Measurements from ENCODE around the gene HMHB1.

The HMHB1 gene

GRCh38 chr5:143851383-143851782 lies 39.4 kb downstream of the HMHB1 start:
- Histone ChIP-seq H3K27me3 (ENCODE audit: insufficient read depth, poor library complexity, severe bottlenecking) (no peaks in the 10 kb centered on the region), H3K4me3 (replicated peaks; ENCODE audit: insufficient read depth, low read length) (no peak overlapping the region), H3K27ac (replicated peaks) (no peak overlapping the region)
- no peak for TF ChIP-seq POLR2AphosphoS5 (IDR thresholded peaks at IDR 0.05; ENCODE audit: low read depth)
- no peak for TF ChIP-seq REST (IDR thresholded peaks at IDR 0.05; ENCODE audit: insufficient replicate concordance, low read depth)
- TF ChIP-seq, protein P1, sequence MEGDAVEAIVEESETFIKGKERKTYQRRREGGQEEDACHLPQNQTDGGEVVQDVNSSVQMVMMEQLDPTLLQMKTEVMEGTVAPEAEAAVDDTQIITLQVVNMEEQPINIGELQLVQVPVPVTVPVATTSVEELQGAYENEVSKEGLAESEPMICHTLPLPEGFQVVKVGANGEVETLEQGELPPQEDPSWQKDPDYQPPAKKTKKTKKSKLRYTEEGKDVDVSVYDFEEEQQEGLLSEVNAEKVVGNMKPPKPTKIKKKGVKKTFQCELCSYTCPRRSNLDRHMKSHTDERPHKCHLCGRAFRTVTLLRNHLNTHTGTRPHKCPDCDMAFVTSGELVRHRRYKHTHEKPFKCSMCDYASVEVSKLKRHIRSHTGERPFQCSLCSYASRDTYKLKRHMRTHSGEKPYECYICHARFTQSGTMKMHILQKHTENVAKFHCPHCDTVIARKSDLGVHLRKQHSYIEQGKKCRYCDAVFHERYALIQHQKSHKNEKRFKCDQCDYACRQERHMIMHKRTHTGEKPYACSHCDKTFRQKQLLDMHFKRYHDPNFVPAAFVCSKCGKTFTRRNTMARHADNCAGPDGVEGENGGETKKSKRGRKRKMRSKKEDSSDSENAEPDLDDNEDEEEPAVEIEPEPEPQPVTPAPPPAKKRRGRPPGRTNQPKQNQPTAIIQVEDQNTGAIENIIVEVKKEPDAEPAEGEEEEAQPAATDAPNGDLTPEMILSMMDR (IDR thresholded peaks at IDR 0.05; ENCODE audit: insufficient read depth, low read length), result no peak
- TF ChIP-seq SPI1 (IDR thresholded peaks at IDR 0.05; ENCODE audit: borderline replicate concordance, low read depth), result no peak
- TF ChIP-seq GABPA (IDR thresholded peaks at IDR 0.05; ENCODE audit: low read depth), result no peak
- DNase-seq (ENCODE audit: low read depth in 1 of 2, low spot score in 1 of 2), result no peak

DNA sequence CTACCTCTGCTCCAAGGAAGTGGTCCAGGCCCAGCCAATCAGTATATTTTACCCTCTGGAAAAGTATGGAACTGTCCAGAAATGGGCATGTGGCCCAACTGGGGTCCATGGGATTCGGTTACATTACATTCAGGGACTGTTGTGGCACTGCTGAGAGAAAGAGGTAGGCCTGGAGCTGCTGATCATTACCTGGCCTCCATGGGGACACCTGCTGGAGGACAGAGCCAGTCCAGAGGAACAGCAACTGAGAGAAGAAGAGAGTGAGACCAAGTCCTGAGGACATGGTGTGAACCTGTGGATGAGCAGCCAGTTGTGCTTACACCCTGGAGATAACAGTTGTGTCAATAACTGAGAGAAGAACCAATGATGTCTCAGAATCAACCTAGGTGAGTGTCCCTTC lies 48.2 kb downstream of the HMHB1 start:
- TF ChIP-seq REST (IDR thresholded peaks at IDR 0.05; ENCODE audit: insufficient replicate concordance, low read depth) (no peak), SPI1 (IDR thresholded peaks at IDR 0.05; ENCODE audit: borderline replicate concordance, low read depth) (no peak), GABPA (IDR thresholded peaks at IDR 0.05; ENCODE audit: low read depth) (no peak), POLR2AphosphoS5 (IDR thresholded peaks at IDR 0.05; ENCODE audit: low read depth) (no peak)
- TF ChIP-seq, protein P1 (IDR thresholded peaks at IDR 0.05; ENCODE audit: insufficient read depth, low read length), result no peak
- no peak overlapping the region for H3K27ac ChIP-seq (replicated peaks)

GRCh38 chr5:143862271-143862670 lies 50.3 kb downstream of the HMHB1 start:
- Histone ChIP-seq H3K27ac (replicated peaks) (no peak overlapping the region), H3K4me3 (replicated peaks; ENCODE audit: insufficient read depth, low read length) (no peak overlapping the region), H3K27me3 (ENCODE audit: insufficient read depth, poor library complexity, severe bottlenecking) (no peaks in the 10 kb centered on the region)
- peak; percentile 53; the same call in 1 of the 2 replicates for TF ChIP-seq SPI1 (IDR thresholded peaks at IDR 0.05; ENCODE audit: borderline replicate concordance, low read depth)
- no peak for TF ChIP-seq REST (IDR thresholded peaks at IDR 0.05; ENCODE audit: insufficient replicate concordance, low read depth)
- DNase-seq (ENCODE audit: low read depth in 1 of 2, low spot score in 1 of 2), result peak in 1 of 2 experiments; percentile 23

More for the DNA sequence above, 48.2 kb downstream of the HMHB1 start:
- DNase-seq (ENCODE audit: low read depth in 1 of 2, low spot score in 1 of 2), result no peak
- Histone ChIP-seq H3K4me3 (replicated peaks; ENCODE audit: insufficient read depth, low read length) (no peak overlapping the region), H3K27me3 (ENCODE audit: insufficient read depth, poor library complexity, severe bottlenecking) (no peaks in the 10 kb centered on the region)

Data from HL-60 (cell line).